ENCODE measurements around the gene ITFG1. TPM values are rescaled to one million over a fixed set of nuclear protein-coding genes. Genes with fewer than 3 reads are reported as not detected.

Gene ITFG1
- total RNA-seq, 1 experiment from 2014 or later: 65.5 TPM

DNA sequence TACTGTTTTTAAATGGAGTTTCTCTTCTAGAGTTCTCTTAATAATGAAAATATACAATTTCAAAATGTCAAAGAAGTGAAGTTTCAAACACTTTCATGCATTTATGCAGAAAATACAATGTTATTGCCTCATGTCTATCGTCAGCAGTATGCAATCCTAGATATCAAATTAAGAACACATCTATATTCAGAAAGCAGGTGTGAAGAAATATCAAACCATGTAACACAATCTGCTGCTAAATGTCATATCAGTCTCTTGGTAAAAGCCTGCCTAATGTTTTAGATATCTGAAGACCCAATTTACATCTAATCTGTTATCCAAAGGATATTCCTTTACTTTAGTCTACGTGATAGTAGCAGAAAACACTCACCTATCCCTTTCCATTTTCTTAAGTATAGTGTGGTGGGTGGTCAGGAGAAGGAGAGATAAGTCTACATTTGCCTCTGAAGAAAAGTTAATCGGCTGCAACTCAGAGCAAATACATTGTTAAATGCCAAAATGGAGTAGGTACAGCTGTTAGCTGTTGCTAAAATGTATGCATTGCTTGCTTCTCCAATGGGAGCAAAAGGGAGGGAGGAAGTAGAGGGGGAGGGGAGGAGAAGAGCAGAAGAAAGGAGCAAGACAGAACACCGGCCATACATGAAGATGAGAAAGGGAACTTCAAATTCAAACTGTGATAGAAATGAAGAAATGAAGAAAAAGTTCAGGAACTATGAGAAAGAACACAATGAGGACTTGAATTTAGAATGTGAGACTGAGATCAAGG, 64.9 kb downstream of the ITFG1 start:
- Mint-ChIP-seq H3K9me3 (ENCODE audit: low read depth, unreplicated experiment) (no peaks in the 10 kb centered on the region), H3K4me1 (ENCODE audit: low read depth, unreplicated experiment) (peaks cover 13% of the 10 kb centered on the region), H3K4me3 (ENCODE audit: low read depth, unreplicated experiment) (no peak overlapping the region), H3K27ac (ENCODE audit: unreplicated experiment) (no peak overlapping the region), H3K27me3 (ENCODE audit: unreplicated experiment) (no peaks in the 10 kb centered on the region), H3K36me3 (ENCODE audit: insufficient read depth, unreplicated experiment) (no peaks in the 10 kb centered on the region)
- intact Hi-C loops (cut with micrococcal nuclease; ENCODE audit: unreplicated experiment): no loop called here
- CTCF ChIA-PET: no interaction called here
- TF ChIP-seq, protein P1, sequence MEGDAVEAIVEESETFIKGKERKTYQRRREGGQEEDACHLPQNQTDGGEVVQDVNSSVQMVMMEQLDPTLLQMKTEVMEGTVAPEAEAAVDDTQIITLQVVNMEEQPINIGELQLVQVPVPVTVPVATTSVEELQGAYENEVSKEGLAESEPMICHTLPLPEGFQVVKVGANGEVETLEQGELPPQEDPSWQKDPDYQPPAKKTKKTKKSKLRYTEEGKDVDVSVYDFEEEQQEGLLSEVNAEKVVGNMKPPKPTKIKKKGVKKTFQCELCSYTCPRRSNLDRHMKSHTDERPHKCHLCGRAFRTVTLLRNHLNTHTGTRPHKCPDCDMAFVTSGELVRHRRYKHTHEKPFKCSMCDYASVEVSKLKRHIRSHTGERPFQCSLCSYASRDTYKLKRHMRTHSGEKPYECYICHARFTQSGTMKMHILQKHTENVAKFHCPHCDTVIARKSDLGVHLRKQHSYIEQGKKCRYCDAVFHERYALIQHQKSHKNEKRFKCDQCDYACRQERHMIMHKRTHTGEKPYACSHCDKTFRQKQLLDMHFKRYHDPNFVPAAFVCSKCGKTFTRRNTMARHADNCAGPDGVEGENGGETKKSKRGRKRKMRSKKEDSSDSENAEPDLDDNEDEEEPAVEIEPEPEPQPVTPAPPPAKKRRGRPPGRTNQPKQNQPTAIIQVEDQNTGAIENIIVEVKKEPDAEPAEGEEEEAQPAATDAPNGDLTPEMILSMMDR (IDR thresholded peaks at IDR 0.05; ENCODE audit: unreplicated experiment): no peak
- BruUV-seq (replicated peaks): no TSS peak
- no peak for DNase-seq

DNA sequence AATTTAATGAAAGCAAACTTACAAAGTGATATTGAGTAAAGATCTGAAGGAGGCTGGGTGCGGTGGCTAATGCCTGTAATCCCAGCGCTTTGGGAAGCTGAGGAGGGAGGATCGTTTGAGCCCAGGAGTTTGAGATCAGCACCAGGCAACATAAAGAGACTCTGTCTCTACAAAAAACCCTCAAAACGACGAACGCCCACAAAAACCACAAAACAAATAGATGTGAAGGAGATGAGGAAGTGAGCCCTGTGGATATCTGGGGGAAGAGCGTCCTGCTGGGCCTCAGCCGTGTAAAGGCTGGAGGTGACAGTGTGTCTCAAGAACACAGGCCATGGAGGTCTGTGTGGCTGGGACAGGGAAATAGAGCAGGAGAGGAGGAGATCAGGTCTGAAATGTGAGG, 68.8 kb downstream of the ITFG1 start:
- CTCF ChIA-PET: no interaction called here
- intact Hi-C loops (cut with micrococcal nuclease; ENCODE audit: unreplicated experiment): no loop called here
- H3K36me3 Mint-ChIP-seq (ENCODE audit: insufficient read depth, unreplicated experiment): peaks cover 5% of the 10 kb centered on the region
- H3K27me3 Mint-ChIP-seq (ENCODE audit: unreplicated experiment): no peaks in the 10 kb centered on the region
- TF ChIP-seq, protein P1 (IDR thresholded peaks at IDR 0.05; ENCODE audit: unreplicated experiment): no peak
- DNase-seq: peak; percentile 48
- H3K4me3 Mint-ChIP-seq (ENCODE audit: low read depth, unreplicated experiment): no peak overlapping the region
- peak overlapping the region; percentile 7 for H3K27ac Mint-ChIP-seq (ENCODE audit: unreplicated experiment)
- BruUV-seq (replicated peaks): no TSS peak
- H3K4me1 Mint-ChIP-seq (ENCODE audit: low read depth, unreplicated experiment): peaks cover 13% of the 10 kb centered on the region
- no peaks in the 10 kb centered on the region for H3K9me3 Mint-ChIP-seq (ENCODE audit: low read depth, unreplicated experiment)

DNA sequence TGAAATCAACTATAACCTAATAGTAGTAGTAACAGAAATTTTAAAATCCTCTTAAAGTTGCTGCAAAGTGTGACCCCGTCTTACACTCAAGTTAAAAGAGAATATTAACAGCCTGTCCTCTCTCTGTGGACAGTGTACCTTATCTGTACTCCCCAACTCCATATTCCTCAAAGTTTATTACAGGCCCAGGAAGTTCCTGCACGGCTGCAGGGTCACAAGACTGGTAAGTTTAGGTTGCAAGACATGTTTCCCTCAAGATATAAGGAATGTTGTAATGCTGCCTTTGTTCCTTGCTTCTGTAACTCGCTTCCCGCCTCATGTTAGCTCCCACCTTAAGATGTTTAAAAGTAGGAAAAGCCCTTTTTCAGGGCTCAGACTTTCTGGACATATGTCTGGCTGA, 72.2 kb downstream of the ITFG1 start:
- DNase-seq: no peak
- Mint-ChIP-seq H3K9me3 (ENCODE audit: low read depth, unreplicated experiment) (no peaks in the 10 kb centered on the region), H3K4me1 (ENCODE audit: low read depth, unreplicated experiment) (peaks cover 13% of the 10 kb centered on the region), H3K27ac (ENCODE audit: unreplicated experiment) (no peak overlapping the region), H3K27me3 (ENCODE audit: unreplicated experiment) (no peaks in the 10 kb centered on the region), H3K36me3 (ENCODE audit: insufficient read depth, unreplicated experiment) (peaks cover 5% of the 10 kb centered on the region), H3K4me3 (ENCODE audit: low read depth, unreplicated experiment) (no peak overlapping the region)
- intact Hi-C loops (cut with micrococcal nuclease; ENCODE audit: unreplicated experiment): no loop called here
- TF ChIP-seq, protein P1 (IDR thresholded peaks at IDR 0.05; ENCODE audit: unreplicated experiment): no peak
- CTCF ChIA-PET: interaction anchor here (1.1 kb wide), 1 partner anchor 9 kb away, joined by 3 read pairs; no protein-coding TSS in a partner anchor
- no TSS peak for BruUV-seq (replicated peaks)

DNA sequence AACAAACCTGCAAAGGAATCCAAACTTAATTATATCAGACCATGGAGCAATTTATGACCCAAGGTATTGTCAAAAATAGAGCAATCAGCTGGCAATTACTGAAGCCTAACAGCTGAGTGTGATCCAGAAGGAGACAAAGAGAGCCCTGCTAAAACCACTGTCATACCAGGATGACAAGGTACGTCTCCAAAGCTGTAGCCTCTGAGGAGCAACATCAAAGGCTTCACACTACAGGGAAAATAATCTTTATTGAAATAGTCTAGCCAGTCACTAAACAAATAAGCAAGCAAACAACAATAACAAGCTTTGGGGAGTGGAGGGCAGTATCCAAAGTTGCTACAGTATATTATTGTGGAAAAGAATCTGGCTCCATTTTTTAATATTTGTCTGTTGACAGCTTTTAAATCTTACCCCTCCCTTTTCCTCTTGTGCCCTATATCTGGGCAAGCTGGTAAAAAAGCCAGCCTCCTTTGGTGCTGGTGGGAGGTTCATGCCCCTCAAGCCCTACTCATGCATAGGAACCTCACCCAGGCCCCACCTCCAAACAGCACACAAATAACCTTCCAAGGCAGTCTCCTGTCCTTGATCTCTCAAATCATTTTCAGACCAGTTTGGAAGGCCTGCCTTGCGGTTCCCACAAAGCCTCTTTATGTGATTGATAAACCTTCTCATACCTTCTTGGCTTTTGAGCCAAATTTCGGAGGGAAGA, 73.7 kb downstream of the ITFG1 start:
- Mint-ChIP-seq H3K27me3 (ENCODE audit: unreplicated experiment) (no peaks in the 10 kb centered on the region), H3K9me3 (ENCODE audit: low read depth, unreplicated experiment) (no peaks in the 10 kb centered on the region), H3K4me1 (ENCODE audit: low read depth, unreplicated experiment) (peaks cover 6% of the 10 kb centered on the region), H3K36me3 (ENCODE audit: insufficient read depth, unreplicated experiment) (peaks cover 5% of the 10 kb centered on the region), H3K4me3 (ENCODE audit: low read depth, unreplicated experiment) (no peak overlapping the region), H3K27ac (ENCODE audit: unreplicated experiment) (no peak overlapping the region)
- intact Hi-C loops (cut with micrococcal nuclease; ENCODE audit: unreplicated experiment): no loop called here
- no TSS peak for BruUV-seq (replicated peaks)
- TF ChIP-seq, protein P1 (IDR thresholded peaks at IDR 0.05; ENCODE audit: unreplicated experiment): no peak
- CTCF ChIA-PET: no interaction called here
- DNase-seq: no peak
